Liver (tissue), 9 donors: ENCODE measurements around the gene LRMDA. TPM values are rescaled to one million over a fixed set of nuclear protein-coding genes. Genes with fewer than 3 reads are reported as not detected.

Experiments used
- DNase-seq: peaks from one replicate; pipeline ENCODE4 v3.0.0-alpha.2; 2017; ENCODE audit warnings: low spot score
- H3K27ac ChIP-seq, 2 donors: one replicate each; pipeline ENCODE4 v1.7.0; 2013; ENCODE audit warnings: inconsistent platforms in 2 of 2, low read length in 2 of 2, control low read depth in 1 of 2, low read depth in 1 of 2, mild to moderate bottlenecking in 1 of 2
- H3K27me3 ChIP-seq, 4 donors: one replicate each; pipeline versions ENCODE4 v1.6.1 to v1.7.0; 2013; ENCODE audit warnings: low read length in 3 of 4, inconsistent platforms in 1 of 4, mild to moderate bottlenecking in 1 of 4, moderate library complexity in 1 of 4; ENCODE audit not compliant: control insufficient read depth in 4 of 4, insufficient read depth in 4 of 4
- H3K36me3 ChIP-seq, 4 donors: one replicate each; pipeline versions ENCODE4 v1.6.1 to v1.7.0; 2013; ENCODE audit warnings: low read length in 3 of 4, mild to moderate bottlenecking in 3 of 4, low read depth in 1 of 4, moderate library complexity in 1 of 4; ENCODE audit not compliant: control insufficient read depth in 4 of 4, insufficient read depth in 3 of 4
- H3K4me1 ChIP-seq, 4 donors: one replicate each; pipeline versions ENCODE4 v1.6.1 to v1.7.0; 2013; ENCODE audit warnings: low read length in 3 of 4, mild to moderate bottlenecking in 3 of 4, moderate library complexity in 1 of 4; ENCODE audit not compliant: control insufficient read depth in 4 of 4, insufficient read depth in 4 of 4
- H3K4me3 ChIP-seq, 3 donors: one replicate each; pipeline versions ENCODE4 v1.6.1 to v1.7.0; 2013; ENCODE audit warnings: low read length in 3 of 3, control low read depth in 1 of 3, low read depth in 1 of 3, mild to moderate bottlenecking in 1 of 3
- H3K9ac ChIP-seq, 2 donors: one replicate each; pipeline ENCODE4 v1.7.0; 2013; ENCODE audit warnings: low read length in 2 of 2, mild to moderate bottlenecking in 2 of 2, moderate library complexity in 2 of 2, control low read depth in 1 of 2, low read depth in 1 of 2
- H3K9me3 ChIP-seq, 4 donors: one replicate each; pipeline versions ENCODE4 v1.6.1 to v1.7.0; 2013; ENCODE audit warnings: low read length in 3 of 4; ENCODE audit not compliant: control insufficient read depth in 4 of 4
- EGR1 ChIP-seq, 2 donors: IDR thresholded peaks; 2 replicates each; pipeline ENCODE4 v1.6.1; 2016 to 2018; ENCODE audit warnings: antibody characterized with exemption in 2 of 2, low read depth in 2 of 2
- FOXA1 ChIP-seq: IDR thresholded peaks from 2 replicates; pipeline ENCODE4 v1.6.1; 2016; ENCODE audit warnings: antibody characterized with exemption
- FOXA2 ChIP-seq: IDR thresholded peaks from 2 replicates; pipeline ENCODE4 v1.6.1; 2016; ENCODE audit warnings: antibody characterized with exemption
- GABPA ChIP-seq, 2 donors: IDR thresholded peaks in 1 of 2; conservative IDR thresholded peaks in 1 of 2; 2 replicates each; pipeline ENCODE4 v1.6.1; 2016; ENCODE audit warnings: antibody characterized with exemption in 2 of 2, mild to moderate bottlenecking in 1 of 2, moderate library complexity in 1 of 2
- HNF4A ChIP-seq, 2 donors: conservative IDR thresholded peaks; 2 replicates each; pipeline ENCODE4 v1.6.1; 2016; ENCODE audit warnings: antibody characterized with exemption in 2 of 2, mild to moderate bottlenecking in 2 of 2
- HNF4G ChIP-seq: IDR thresholded peaks from 2 replicates; pipeline ENCODE4 v1.6.1; 2016; ENCODE audit warnings: antibody characterized with exemption
- JUND ChIP-seq, 2 donors: IDR thresholded peaks; 2 replicates each; pipeline ENCODE4 v1.6.1; 2016; ENCODE audit warnings: antibody characterized with exemption in 2 of 2
- NR2F2 ChIP-seq: IDR thresholded peaks from 2 replicates; pipeline ENCODE4 v1.6.1; 2016; ENCODE audit warnings: antibody characterized with exemption
- RAD21 ChIP-seq, 2 donors: IDR thresholded peaks; 2 replicates each; pipeline ENCODE4 v1.6.1; 2016; ENCODE audit warnings: antibody characterized with exemption in 2 of 2, mild to moderate bottlenecking in 2 of 2
- RXRA ChIP-seq, 2 donors: IDR thresholded peaks; 2 replicates each; pipeline ENCODE4 v1.6.1; 2017 to 2018; ENCODE audit warnings: antibody characterized with exemption in 2 of 2, mild to moderate bottlenecking in 1 of 2
- SP1 ChIP-seq: IDR thresholded peaks from 2 replicates; pipeline ENCODE4 v1.6.1; 2018; ENCODE audit warnings: antibody characterized with exemption, mild to moderate bottlenecking
- TAF1 ChIP-seq: conservative IDR thresholded peaks from 2 replicates; pipeline ENCODE4 v1.6.1; 2016; ENCODE audit warnings: antibody characterized with exemption, mild to moderate bottlenecking
- YY1 ChIP-seq: IDR thresholded peaks from 2 replicates; pipeline ENCODE4 v1.6.1; 2016; ENCODE audit warnings: antibody characterized with exemption, mild to moderate bottlenecking
- WGBS: extraction: QIAGEN DNeasy Blood & Tissue Kit; methylation state at CpG from one replicate; pipeline ENCODE4 v1.1.7; 2013; 5-methylcytosine and 5-hydroxymethylcytosine counted together
- polyA plus RNA-seq, 2 donors: library from polyadenylated mRNA; stranded (reverse) in 1 of 2; unstranded in 1 of 2; fragments of 200-250 nt in 1 of 2; fragments of >200 nt in 1 of 2; fragmentation: Nextera tagmentation in 1 of 2; extraction: Ambion mirVana in 1 of 2; gene quantifications; one replicate each; pipeline versions ENCODE4 v1.2.1 to v1.2.3, GENCODE V29; 2013 to 2015
- total RNA-seq, 2 donors: library from RNA; depleted of rRNA; stranded (reverse); fragments of >200 nt; gene quantifications; one replicate each; pipeline ENCODE4 v1.2.3, GENCODE V29; 2014
- TF ChIP-seq, protein P1 (sequence below): IDR thresholded peaks from 2 replicates; pipeline ENCODE4 v1.6.1; 2016; ENCODE audit warnings: antibody characterized with exemption
- TF ChIP-seq, protein P2 (sequence below): IDR thresholded peaks from 2 replicates; pipeline ENCODE4 v1.6.1; 2016; ENCODE audit warnings: antibody characterized with exemption
- TF ChIP-seq, protein P3 (sequence below): fragments of 150-350 bp; IDR thresholded peaks from 2 replicates; pipeline ENCODE4 v1.5.1; 2017; ENCODE audit warnings: improper control_type of control experiment, low read depth, low read length; ENCODE audit not compliant: missing input control
- TF ChIP-seq, protein P4 (sequence below): IDR thresholded peaks from 2 replicates; pipeline ENCODE4 v1.6.1; 2016; ENCODE audit warnings: antibody characterized with exemption, mild to moderate bottlenecking
- donor health status: healthy.
- donor health status: healthy.
- donor health status: healthy.
- donor health status: healthy.
- donor health status: healthy.

The LRMDA gene
- total and polyA plus RNA-seq, 4 donors, result 7.9 to 15.8 (median 11.3) TPM

- no peak for DNase-seq
- H3K9me3 ChIP-seq, result no peaks in the 10 kb centered on the region
- H3K27me3 ChIP-seq, result no peaks in the 10 kb centered on the region
- H3K9ac ChIP-seq, result no peak overlapping the region
- WGBS, result 88% methylated on average over 4 of the region's 4 CpGs
- no peak for TF ChIP-seq EGR1 (IDR thresholded peaks at IDR 0.05; ENCODE audit: low read depth in 2 of 2)
- no peak for TF ChIP-seq JUND (IDR thresholded peaks at IDR 0.05)
- no peak for TF ChIP-seq SP1
- TF ChIP-seq, protein P1, sequence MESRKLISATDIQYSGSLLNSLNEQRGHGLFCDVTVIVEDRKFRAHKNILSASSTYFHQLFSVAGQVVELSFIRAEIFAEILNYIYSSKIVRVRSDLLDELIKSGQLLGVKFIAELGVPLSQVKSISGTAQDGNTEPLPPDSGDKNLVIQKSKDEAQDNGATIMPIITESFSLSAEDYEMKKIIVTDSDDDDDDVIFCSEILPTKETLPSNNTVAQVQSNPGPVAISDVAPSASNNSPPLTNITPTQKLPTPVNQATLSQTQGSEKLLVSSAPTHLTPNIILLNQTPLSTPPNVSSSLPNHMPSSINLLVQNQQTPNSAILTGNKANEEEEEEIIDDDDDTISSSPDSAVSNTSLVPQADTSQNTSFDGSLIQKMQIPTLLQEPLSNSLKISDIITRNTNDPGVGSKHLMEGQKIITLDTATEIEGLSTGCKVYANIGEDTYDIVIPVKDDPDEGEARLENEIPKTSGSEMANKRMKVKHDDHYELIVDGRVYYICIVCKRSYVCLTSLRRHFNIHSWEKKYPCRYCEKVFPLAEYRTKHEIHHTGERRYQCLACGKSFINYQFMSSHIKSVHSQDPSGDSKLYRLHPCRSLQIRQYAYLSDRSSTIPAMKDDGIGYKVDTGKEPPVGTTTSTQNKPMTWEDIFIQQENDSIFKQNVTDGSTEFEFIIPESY, result no peak
- no peak for TF ChIP-seq TAF1
- TF ChIP-seq RXRA (IDR thresholded peaks at IDR 0.05), result no peak
- no peak for TF ChIP-seq HNF4G
- no peak for TF ChIP-seq YY1
- no peak for TF ChIP-seq NR2F2
- no peak for TF ChIP-seq FOXA1
- no peak for TF ChIP-seq GABPA (IDR thresholded peaks at IDR 0.05 in 1 of 2, conservative IDR thresholded peaks at IDR 0.05 in 1 of 2)
- TF ChIP-seq, protein P2, sequence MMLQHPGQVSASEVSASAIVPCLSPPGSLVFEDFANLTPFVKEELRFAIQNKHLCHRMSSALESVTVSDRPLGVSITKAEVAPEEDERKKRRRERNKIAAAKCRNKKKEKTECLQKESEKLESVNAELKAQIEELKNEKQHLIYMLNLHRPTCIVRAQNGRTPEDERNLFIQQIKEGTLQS, result no peak
- no peak for TF ChIP-seq HNF4A (conservative IDR thresholded peaks at IDR 0.05)
- no peak for TF ChIP-seq FOXA2
- TF ChIP-seq, protein P3, sequence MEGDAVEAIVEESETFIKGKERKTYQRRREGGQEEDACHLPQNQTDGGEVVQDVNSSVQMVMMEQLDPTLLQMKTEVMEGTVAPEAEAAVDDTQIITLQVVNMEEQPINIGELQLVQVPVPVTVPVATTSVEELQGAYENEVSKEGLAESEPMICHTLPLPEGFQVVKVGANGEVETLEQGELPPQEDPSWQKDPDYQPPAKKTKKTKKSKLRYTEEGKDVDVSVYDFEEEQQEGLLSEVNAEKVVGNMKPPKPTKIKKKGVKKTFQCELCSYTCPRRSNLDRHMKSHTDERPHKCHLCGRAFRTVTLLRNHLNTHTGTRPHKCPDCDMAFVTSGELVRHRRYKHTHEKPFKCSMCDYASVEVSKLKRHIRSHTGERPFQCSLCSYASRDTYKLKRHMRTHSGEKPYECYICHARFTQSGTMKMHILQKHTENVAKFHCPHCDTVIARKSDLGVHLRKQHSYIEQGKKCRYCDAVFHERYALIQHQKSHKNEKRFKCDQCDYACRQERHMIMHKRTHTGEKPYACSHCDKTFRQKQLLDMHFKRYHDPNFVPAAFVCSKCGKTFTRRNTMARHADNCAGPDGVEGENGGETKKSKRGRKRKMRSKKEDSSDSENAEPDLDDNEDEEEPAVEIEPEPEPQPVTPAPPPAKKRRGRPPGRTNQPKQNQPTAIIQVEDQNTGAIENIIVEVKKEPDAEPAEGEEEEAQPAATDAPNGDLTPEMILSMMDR, result no peak
- TF ChIP-seq, protein P4, sequence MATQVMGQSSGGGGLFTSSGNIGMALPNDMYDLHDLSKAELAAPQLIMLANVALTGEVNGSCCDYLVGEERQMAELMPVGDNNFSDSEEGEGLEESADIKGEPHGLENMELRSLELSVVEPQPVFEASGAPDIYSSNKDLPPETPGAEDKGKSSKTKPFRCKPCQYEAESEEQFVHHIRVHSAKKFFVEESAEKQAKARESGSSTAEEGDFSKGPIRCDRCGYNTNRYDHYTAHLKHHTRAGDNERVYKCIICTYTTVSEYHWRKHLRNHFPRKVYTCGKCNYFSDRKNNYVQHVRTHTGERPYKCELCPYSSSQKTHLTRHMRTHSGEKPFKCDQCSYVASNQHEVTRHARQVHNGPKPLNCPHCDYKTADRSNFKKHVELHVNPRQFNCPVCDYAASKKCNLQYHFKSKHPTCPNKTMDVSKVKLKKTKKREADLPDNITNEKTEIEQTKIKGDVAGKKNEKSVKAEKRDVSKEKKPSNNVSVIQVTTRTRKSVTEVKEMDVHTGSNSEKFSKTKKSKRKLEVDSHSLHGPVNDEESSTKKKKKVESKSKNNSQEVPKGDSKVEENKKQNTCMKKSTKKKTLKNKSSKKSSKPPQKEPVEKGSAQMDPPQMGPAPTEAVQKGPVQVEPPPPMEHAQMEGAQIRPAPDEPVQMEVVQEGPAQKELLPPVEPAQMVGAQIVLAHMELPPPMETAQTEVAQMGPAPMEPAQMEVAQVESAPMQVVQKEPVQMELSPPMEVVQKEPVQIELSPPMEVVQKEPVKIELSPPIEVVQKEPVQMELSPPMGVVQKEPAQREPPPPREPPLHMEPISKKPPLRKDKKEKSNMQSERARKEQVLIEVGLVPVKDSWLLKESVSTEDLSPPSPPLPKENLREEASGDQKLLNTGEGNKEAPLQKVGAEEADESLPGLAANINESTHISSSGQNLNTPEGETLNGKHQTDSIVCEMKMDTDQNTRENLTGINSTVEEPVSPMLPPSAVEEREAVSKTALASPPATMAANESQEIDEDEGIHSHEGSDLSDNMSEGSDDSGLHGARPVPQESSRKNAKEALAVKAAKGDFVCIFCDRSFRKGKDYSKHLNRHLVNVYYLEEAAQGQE, result no peak
- no peak for TF ChIP-seq RAD21 (IDR thresholded peaks at IDR 0.05)
- H3K27ac ChIP-seq, result no peak overlapping the region
- no peak overlapping the region for H3K4me3 ChIP-seq
- H3K4me1 ChIP-seq, result no peaks in the 10 kb centered on the region
- peaks cover 0 to 2% (median 0%) of the 10 kb centered on the region in 4 donors for H3K36me3 ChIP-seq
These were observed 834.2 kb downstream of the LRMDA start for GRCh38 chr10:76265441-76266113.
